ENCODE results near the gene POLR3H. TPM values are rescaled to one million over a fixed set of nuclear protein-coding genes. Genes with fewer than 3 reads are reported as not detected.

The POLR3H gene
- total RNA-seq, 1 experiment from 2014 or later: 92.1 TPM

DNA sequence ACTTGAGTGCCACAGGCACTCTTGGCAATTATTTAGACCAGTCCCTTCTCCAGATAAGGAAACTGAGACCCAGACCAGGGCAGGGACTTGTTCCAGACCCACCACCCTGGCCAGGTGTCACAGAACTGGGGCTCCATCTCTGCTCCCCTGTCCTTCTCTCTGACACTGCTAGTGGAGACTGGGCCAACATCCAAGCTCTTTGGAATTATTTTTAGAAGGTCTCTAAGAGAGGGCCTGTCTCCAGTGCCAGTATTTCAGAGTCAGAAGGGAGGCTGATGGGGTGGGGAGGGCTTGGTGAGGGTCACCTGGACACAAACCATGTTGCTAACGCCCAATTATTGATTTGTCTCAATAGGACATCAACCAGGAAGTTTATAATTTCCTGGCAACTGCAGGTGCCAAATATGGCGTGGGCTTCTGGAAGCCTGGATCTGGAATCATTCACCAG lies 32.7 kb downstream of the POLR3H start:
- no peaks in the 10 kb centered on the region for H3K27me3 ChIP-seq (replicated peaks; ENCODE audit: insufficient read depth, low read depth, low read length, poor library complexity)
- POLR2A ChIA-PET (ENCODE audit: low non-redundant PET): no interaction called here
- peaks cover 21% of the 10 kb centered on the region for H3K4me1 ChIP-seq (ENCODE audit: insufficient read depth, low read length, poor library complexity, severe bottlenecking)
- no peaks in the 10 kb centered on the region for H3K9me3 ChIP-seq (ENCODE audit: low read depth, low read length, poor library complexity, severe bottlenecking)
- no peak overlapping the region for H3K4me3 ChIP-seq (ENCODE audit: low read depth, low read length, poor library complexity, severe bottlenecking)
- TF ChIP-seq, protein P1, sequence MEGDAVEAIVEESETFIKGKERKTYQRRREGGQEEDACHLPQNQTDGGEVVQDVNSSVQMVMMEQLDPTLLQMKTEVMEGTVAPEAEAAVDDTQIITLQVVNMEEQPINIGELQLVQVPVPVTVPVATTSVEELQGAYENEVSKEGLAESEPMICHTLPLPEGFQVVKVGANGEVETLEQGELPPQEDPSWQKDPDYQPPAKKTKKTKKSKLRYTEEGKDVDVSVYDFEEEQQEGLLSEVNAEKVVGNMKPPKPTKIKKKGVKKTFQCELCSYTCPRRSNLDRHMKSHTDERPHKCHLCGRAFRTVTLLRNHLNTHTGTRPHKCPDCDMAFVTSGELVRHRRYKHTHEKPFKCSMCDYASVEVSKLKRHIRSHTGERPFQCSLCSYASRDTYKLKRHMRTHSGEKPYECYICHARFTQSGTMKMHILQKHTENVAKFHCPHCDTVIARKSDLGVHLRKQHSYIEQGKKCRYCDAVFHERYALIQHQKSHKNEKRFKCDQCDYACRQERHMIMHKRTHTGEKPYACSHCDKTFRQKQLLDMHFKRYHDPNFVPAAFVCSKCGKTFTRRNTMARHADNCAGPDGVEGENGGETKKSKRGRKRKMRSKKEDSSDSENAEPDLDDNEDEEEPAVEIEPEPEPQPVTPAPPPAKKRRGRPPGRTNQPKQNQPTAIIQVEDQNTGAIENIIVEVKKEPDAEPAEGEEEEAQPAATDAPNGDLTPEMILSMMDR (conservative IDR thresholded peaks at IDR 0.05; ENCODE audit: low read depth, low read length): no peak
- no peak for TF ChIP-seq EZH2 (IDR thresholded peaks at IDR 0.05; ENCODE audit: borderline replicate concordance, low read depth, low read length, poor library complexity, severe bottlenecking)
- CTCF ChIA-PET: no interaction called here
- intact Hi-C loops (cut with micrococcal nuclease; ENCODE audit: unreplicated experiment): loop anchor here (10.0 kb wide), 1 partner anchor 587 kb away; no protein-coding TSS in a partner anchor
- BruUV-seq (replicated peaks): no TSS peak
- peak overlapping the region; percentile 79 for H3K27ac ChIP-seq (ENCODE audit: low read depth, low read length, poor library complexity, severe bottlenecking)
- no peak for DNase-seq (ENCODE audit: low spot score)
- H3K36me3 ChIP-seq (ENCODE audit: insufficient read depth, low read length, poor library complexity, severe bottlenecking): peaks cover 47% of the 10 kb centered on the region

DNA sequence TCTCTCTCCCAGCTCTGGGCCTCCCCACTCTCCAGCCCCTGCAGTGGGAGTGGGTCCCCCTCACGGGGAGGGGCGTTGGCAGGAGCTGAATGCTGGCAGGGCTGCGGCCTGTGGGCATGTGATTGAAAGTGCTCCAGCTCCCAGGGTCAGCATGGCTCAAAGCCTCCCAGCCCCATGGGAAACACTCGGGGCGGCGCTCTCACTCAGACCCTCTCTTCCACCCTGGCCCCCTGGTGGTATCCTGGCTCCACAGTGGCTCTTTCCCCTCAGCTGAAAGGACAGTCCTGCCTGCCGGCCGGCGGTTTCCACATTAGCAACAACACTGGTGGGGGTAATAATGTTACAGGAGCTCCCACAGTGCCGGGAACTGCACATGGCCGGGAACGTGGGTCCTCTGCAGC lies 35.5 kb downstream of the POLR3H start:
- CTCF ChIA-PET: no interaction called here
- no peak for TF ChIP-seq EZH2 (IDR thresholded peaks at IDR 0.05; ENCODE audit: borderline replicate concordance, low read depth, low read length, poor library complexity, severe bottlenecking)
- TF ChIP-seq, protein P1 (conservative IDR thresholded peaks at IDR 0.05; ENCODE audit: low read depth, low read length): no peak
- intact Hi-C loops (cut with micrococcal nuclease; ENCODE audit: unreplicated experiment): no loop called here
- POLR2A ChIA-PET (ENCODE audit: low non-redundant PET): no interaction called here
- H3K4me1 ChIP-seq (ENCODE audit: insufficient read depth, low read length, poor library complexity, severe bottlenecking): peaks cover 21% of the 10 kb centered on the region
- BruUV-seq (replicated peaks): no TSS peak
- no peak for DNase-seq (ENCODE audit: low spot score)
- no peaks in the 10 kb centered on the region for H3K27me3 ChIP-seq (replicated peaks; ENCODE audit: insufficient read depth, low read depth, low read length, poor library complexity)
- peaks cover 23% of the 10 kb centered on the region for H3K36me3 ChIP-seq (ENCODE audit: insufficient read depth, low read length, poor library complexity, severe bottlenecking)
- no peak overlapping the region for H3K4me3 ChIP-seq (ENCODE audit: low read depth, low read length, poor library complexity, severe bottlenecking)
- H3K9me3 ChIP-seq (ENCODE audit: low read depth, low read length, poor library complexity, severe bottlenecking): no peaks in the 10 kb centered on the region
- no peak overlapping the region for H3K27ac ChIP-seq (ENCODE audit: low read depth, low read length, poor library complexity, severe bottlenecking)

DNA sequence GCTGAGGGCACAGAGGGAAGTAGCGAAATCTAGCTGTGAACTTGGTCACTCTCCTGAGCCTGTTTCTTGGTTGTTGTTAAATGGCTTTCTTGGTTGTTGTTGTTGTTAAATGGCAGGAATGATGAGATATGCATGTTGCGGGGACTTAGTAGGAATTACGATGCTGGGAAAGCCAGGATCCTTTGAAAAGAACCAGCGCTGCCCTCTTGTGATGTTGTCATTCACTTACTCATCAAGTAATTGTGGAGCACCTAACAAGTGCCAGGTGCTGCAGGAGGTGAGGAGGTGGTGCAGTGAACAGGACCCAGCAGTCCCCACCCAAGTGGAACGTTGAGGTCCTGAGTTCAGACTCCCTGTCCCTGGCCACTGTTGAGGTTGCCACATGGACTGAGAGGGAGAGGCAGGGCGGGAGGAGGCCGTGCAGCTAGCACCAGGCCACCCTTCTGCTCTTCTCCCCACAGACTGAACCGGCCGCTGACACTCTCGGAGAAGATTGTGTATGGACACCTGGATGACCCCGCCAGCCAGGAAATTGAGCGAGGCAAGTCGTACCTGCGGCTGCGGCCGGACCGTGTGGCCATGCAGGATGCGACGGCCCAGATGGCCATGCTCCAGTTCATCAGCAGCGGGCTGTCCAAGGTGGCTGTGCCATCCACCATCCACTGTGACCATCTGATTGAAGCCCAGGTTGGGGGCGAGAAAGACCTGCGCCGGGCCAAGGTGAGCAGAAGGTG lies 36.8 kb downstream of the POLR3H start:
- H3K9me3 ChIP-seq (ENCODE audit: low read depth, low read length, poor library complexity, severe bottlenecking): no peaks in the 10 kb centered on the region
- BruUV-seq (replicated peaks): no TSS peak
- H3K4me3 ChIP-seq (ENCODE audit: low read depth, low read length, poor library complexity, severe bottlenecking): no peak overlapping the region
- DNase-seq (ENCODE audit: low spot score): no peak
- H3K4me1 ChIP-seq (ENCODE audit: insufficient read depth, low read length, poor library complexity, severe bottlenecking): peaks cover 10% of the 10 kb centered on the region
- H3K27ac ChIP-seq (ENCODE audit: low read depth, low read length, poor library complexity, severe bottlenecking): no peak overlapping the region
- TF ChIP-seq, protein P1 (conservative IDR thresholded peaks at IDR 0.05; ENCODE audit: low read depth, low read length): no peak
- TF ChIP-seq EZH2 (IDR thresholded peaks at IDR 0.05; ENCODE audit: borderline replicate concordance, low read depth, low read length, poor library complexity, severe bottlenecking): no peak
- peaks cover 18% of the 10 kb centered on the region for H3K36me3 ChIP-seq (ENCODE audit: insufficient read depth, low read length, poor library complexity, severe bottlenecking)
- ChIA-PET POLR2A (ENCODE audit: low non-redundant PET) (no interaction called here), CTCF (no interaction called here)
- intact Hi-C loops (cut with micrococcal nuclease; ENCODE audit: unreplicated experiment): no loop called here
- H3K27me3 ChIP-seq (replicated peaks; ENCODE audit: insufficient read depth, low read depth, low read length, poor library complexity): no peaks in the 10 kb centered on the region

Measured in A673 (cell line).